Measurements from ENCODE around the gene F12. TPM values are rescaled to one million over a fixed set of nuclear protein-coding genes. Genes with fewer than 3 reads are reported as not detected.
"Not testable (repeated sequence)": the region's sequence is repeated elsewhere in the genome, so short reads cannot be mapped to it uniquely, and the experiment has no call there.

F12 gene
- total RNA-seq, 1 experiment from 2014 or later, result 8.2 TPM

DNA sequence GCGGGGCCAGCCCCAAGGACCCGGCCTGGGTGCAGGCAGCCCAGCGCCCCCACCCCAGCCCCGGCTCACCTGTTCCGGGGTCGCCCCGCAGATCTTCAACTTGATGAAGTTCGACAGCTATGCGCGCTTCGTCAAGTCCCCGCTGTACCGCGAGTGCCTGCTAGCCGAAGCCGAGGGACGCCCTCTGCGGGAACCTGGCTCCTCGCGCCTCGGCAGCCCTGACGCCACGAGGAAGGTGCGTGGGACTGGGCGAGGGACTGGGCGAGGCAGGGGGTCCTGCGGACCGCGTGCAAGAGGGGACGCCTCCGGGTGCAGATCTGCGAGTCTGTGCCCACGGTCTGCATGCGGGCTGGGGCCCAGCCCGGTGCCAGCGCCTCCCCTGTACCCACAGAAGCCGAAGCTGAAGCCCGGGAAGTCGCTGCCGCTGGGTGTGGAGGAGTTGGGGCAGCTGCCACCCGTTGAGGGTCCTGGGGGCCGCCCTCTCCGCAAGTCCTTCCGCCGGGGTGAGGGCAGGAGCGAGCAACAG, 42.0 kb downstream of the F12 start:
- DNase-seq (ENCODE audit: low read depth, low spot score), result no peak
- in situ Hi-C loops (cut with HindIII; ENCODE audit: low pct_unique_long_range_greater_than_20kb, low sequenced_read_pairs), result no loop called here

DNA sequence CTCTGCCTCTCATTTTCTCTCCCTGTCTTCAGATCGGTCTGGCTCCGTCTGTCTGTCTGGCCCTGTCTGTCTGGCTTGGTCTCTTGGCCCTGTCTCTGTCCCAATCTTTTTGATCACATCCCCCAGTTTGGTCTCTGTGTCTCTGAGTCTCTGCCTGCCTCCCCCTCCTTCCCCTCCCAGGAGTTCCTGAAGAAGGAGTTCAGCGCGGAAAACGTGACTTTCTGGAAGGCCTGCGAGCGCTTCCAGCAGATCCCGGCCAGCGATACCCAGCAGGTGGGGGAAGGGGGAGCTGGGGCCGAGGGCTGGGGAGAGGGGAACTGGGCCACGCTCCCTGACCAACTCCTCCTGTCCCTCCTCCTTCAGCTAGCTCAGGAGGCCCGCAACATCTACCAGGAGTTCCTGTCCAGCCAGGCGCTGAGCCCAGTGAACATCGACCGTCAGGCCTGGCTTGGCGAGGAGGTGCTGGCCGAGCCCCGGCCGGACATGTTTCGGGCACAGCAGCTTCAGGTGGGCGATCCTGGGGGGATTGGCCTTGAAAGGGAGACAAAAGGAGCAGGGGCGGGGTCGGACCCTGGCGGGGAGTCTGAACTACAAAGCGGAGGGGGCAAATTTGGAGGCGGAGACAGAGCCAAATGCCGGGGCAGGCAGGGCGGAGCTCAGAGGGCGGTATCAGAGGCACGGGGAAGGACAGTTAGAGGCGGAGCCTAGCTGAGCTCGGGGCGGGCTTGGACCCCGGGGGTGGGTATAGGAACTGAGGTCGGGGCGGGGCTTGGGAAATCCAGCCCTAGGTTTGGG, 42.6 kb downstream of the F12 start:
- no peak for DNase-seq (ENCODE audit: low read depth, low spot score)
- in situ Hi-C loops (cut with HindIII; ENCODE audit: low pct_unique_long_range_greater_than_20kb, low sequenced_read_pairs), result no loop called here

DNA sequence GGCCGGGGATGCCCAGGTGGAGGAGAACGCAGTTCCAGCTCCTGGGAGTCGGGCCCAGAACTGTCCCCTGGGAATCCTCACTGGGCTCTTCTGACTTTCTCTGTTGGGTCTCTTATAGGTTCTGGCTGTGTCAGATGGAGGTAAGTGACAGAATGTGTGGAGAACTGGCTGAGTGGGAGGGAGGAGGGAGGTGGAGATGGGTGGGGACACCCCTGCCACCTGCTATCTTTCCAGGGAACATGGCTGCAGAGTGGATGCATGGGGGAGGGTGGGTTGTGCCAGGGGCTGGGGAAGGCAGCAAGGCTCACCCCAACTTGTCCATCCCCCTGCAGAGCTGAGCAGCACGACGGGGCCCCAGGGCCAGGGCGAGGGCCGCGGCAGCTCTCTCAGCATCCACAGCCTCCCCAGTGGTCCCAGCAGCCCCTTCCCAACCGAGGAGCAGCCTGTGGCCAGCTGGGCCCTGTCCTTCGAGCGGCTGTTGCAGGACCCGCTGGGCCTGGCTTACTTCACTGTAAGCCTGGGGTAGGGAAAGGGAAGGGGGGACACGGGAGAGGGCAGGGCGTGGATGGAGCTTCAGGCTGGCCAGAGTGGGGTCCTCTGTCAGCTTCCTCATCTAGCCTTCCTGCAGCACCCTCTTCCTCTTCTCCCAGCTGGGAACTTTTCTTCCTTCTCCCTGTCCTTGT, 43.4 kb downstream of the F12 start:
- in situ Hi-C loops (cut with HindIII; ENCODE audit: low pct_unique_long_range_greater_than_20kb, low sequenced_read_pairs), result no loop called here

DNA sequence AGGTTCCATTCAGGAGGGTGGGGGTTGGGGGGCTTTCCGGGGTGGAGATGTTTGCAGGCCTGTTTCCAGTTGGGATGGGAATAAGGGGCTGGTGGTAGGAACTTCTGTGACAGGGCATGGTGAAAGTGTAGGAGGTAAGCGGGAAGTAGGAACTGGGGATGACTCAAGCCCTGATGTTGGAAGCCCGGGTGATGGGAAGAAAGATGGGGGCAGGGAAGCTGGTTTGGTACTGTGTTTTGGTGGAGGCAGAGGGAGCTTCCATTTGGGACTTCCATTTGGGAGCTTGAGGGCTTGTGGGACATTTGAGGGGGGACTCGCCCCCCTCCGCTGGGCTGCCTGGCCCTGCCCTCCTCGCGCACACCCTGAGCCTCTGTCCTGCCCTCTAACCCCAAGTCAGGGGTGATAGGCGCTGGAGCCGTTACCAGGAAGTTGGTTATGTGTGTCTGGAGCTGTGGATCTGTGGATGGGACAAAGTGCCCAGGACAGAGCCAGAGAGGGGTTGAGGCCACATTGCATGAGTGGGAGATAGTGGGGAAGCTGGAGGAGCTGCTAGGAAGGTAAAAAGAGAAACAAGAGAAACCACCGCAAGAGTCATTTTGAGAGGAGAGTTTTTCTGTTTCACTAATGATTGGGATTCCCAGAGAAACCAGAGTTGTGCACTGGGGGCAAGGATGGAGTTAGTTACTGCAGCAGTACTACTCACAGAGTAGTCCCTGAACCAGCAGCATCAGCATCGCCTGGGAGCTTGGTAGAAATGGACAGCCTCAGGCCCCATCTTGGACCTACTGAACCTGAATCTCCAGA, 45.0 kb downstream of the F12 start:
- no peak for DNase-seq (ENCODE audit: low read depth, low spot score)
- in situ Hi-C loops (cut with HindIII; ENCODE audit: low pct_unique_long_range_greater_than_20kb, low sequenced_read_pairs), result no loop called here

More for the DNA sequence above, 43.4 kb downstream of the F12 start:
- no peak for DNase-seq (ENCODE audit: low read depth, low spot score)

DNA sequence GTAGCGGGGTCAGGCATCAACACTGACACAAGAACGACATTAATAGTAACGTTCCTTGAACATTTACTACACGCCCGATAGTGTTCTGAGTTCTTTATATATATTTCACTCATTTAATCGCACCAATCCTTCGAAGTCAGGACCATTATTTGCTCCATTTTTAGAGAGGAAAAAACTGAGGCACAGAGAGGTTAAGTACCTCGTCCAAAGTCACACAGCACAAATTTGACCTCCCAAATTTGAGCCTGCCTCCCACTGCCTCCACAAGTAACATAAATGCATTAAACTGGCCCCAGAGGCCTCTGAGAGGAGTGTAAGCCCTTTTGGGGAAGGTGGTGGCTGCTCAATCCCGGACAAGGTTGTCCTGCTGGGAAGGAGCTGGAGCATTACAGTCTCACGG, 45.8 kb downstream of the F12 start:
- no peak for DNase-seq (ENCODE audit: low read depth, low spot score)
- in situ Hi-C loops (cut with HindIII; ENCODE audit: low pct_unique_long_range_greater_than_20kb, low sequenced_read_pairs), result no loop called here

DNA sequence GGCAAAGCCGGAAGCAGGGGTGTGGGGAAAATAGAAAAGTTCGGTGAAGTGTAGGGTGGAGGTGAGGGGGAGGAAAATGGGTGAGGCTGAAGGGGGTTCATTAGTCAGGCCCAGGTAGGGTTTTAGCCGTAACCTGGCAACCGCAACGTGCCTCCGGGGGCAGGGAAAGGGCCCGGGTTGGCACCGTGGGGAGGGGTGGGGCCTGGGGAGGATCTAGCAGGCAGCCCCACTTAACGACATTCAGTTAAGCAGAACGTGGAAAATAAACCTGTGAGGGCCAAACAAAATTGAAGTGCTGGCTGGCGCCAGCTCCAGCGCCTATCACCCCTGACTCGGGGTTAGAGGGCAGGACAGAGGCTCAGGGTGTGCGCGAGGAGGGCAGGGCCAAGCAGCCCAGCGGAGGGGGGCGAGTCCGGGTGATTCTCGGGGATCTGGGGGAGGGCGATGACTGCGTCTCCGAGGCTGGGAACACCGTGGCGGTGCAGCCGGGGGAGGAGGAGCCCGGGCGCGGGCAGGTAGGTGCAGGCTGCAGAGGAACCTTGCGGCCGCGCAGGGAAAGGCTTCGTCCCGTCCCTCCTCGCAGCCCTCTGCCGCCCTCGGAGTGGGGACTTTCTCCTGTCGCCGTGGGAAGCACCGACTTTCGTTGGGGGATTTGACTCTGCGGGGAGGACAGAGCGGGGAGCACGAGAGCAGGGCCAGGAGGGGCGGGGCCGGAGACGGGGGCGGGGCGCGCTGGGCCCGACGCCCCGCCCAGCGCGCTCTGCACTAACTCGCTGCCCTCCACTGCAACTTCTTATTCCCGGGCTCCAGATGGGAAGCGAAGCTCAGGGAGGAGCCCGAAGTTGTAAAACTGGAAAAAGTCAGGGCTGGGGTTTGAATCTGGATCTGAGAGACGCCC, 46.5 kb downstream of the F12 start:
- no peak for DNase-seq (ENCODE audit: low read depth, low spot score)
- in situ Hi-C loops (cut with HindIII; ENCODE audit: low pct_unique_long_range_greater_than_20kb, low sequenced_read_pairs), result no loop called here

DNA sequence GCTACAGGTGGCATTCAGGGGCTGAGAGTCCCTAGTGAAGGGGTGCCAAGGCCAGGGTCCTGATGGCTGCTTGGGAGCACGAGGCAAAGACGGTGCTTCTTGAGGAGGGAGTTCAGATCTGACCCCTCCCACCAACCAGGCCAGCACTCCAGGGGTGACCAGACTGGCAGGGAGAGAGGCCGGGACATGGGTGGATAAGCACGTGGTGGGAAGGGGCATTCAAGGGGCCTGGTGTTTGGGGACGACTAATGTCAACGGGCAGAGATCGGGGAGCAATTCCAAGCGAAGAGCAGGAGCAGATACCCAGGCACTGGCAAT, 47.1 kb downstream of the F12 start:
- in situ Hi-C loops (cut with HindIII; ENCODE audit: low pct_unique_long_range_greater_than_20kb, low sequenced_read_pairs), result no loop called here
- DNase-seq (ENCODE audit: low read depth, low spot score), result no peak

DNA sequence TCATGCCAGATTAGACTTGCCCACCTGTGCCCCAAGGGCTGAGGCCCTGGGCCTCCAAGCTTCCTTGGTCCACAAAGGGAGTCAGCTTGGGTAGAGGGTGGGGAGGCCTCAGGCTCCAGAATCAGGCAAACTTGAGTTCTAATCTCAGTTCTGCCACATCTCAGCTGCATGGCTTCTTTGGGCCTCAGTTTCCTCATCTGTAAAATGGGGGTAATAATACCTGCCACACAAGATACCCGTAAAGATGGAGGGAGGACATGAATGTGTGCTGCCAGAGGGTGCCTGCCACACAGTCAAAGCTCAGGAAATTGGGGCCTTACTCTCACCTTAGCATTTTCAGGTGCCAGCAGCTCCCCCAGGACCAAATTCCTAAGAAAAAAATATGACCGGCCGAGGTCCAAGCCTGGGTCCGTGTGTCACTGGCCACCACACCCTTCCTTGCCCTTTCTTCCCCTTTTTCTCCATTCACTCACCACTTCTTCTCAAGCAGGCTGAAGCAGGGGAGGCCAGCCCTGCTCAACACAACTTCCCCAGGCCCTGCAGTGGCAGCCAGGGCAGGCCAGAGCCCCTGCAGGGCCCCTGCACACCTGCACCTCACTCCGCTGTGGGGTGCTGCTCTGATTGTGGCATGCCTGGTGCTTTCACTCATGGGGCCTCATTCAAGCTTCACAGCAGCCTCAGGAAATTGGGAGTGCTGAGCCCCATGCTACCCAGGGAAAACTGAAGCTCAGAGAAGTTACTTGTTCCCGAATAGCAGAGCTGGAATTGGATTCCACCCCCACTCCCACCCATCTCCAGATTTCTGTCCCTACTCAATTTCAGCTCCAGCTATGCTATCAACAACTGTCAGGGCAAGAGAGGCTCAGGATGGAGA, 47.7 kb downstream of the F12 start:
- no peak for DNase-seq (ENCODE audit: low read depth, low spot score)
- in situ Hi-C loops (cut with HindIII; ENCODE audit: low pct_unique_long_range_greater_than_20kb, low sequenced_read_pairs), result no loop called here

DNA sequence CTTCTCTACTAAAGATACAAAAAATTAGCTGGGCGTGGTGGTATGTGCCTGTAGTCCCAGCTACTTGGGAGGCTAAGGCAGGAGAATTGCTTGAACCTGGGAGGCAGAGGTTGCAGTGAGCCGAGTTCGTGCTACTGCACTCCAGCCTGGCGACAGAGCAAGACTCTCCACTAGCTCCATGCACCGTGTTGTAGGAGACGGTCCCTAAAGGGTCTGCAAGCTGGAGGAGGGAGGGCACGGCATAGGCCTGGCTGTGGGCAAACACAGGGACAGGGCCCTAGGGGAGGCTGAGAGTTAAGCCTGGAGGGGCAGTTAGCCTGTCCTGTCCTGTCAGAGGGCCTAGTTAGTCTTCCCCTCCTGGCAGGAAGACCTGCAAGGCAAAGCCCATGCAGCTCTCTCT, 48.6 kb downstream of the F12 start:
- DNase-seq (ENCODE audit: low read depth, low spot score); in situ Hi-C loops (cut with HindIII; ENCODE audit: low pct_unique_long_range_greater_than_20kb, low sequenced_read_pairs): not testable (repeated sequence)

DNA sequence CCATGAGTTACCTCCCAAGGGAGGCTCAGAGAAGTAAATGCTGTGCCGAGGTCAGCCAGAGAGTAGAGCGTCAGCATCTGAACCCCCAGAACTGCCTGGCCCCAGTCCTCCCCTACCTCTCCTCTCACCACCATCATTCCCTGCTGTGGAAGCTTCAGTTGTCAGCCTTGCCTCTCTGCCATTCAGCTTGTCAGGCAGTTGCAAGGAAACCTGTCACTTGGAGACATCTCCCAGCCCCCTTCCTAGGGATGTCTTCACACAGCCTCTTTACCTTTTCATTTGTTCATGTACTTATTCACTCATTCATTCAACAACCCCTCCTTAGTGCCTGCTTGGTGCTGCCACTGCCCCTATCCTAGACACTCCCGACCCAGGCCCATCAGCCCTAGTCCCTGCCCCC, 49.5 kb downstream of the F12 start:
- no peak for DNase-seq (ENCODE audit: low read depth, low spot score)
- in situ Hi-C loops (cut with HindIII; ENCODE audit: low pct_unique_long_range_greater_than_20kb, low sequenced_read_pairs), result no loop called here

DNA sequence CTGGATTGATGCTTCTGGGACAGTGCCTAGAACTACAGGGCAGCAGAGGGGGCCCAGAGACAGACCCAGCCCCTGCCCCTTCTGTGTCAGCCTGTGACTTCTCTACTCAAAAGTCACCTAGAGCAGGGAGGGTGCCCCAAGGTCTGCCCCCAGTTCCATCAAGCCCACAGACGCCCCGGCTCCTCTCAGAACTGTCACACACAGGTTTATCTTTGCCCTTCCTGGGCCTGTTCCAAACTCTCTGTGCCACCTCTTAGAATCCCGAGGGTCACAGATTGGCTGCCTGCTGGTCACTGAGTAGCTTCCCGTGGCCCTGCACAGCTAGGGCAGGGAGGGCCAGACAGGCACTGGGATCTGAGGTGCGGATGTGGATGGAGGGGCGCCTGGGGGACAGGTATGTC, 49.9 kb downstream of the F12 start:
- in situ Hi-C loops (cut with HindIII; ENCODE audit: low pct_unique_long_range_greater_than_20kb, low sequenced_read_pairs), result no loop called here
- DNase-seq (ENCODE audit: low read depth, low spot score), result no peak

DNA sequence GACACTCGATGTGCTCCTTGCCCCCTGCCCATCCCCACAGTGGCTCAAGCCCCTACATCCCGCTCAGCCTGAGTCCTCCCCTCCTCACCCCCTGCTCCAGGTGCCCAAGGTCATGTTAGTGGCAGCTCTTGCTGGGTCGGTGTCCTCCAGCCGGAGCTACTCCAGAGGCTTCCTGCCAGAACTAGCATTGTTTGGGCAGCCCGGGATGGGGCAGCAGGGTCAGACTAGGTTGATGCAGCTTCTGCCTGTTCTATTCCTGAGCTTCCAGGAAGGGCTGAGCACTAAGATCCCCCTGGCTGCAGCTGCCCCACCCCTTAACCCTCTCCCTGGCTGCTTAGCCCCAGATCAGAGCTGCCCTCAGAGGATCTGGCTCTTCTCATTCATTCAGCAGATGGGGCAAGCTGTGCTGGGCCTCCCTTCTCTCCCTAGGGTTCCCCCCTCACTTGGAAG, 51.0 kb downstream of the F12 start:
- DNase-seq (ENCODE audit: low read depth, low spot score), result no peak
- in situ Hi-C loops (cut with HindIII; ENCODE audit: low pct_unique_long_range_greater_than_20kb, low sequenced_read_pairs), result no loop called here

DNA sequence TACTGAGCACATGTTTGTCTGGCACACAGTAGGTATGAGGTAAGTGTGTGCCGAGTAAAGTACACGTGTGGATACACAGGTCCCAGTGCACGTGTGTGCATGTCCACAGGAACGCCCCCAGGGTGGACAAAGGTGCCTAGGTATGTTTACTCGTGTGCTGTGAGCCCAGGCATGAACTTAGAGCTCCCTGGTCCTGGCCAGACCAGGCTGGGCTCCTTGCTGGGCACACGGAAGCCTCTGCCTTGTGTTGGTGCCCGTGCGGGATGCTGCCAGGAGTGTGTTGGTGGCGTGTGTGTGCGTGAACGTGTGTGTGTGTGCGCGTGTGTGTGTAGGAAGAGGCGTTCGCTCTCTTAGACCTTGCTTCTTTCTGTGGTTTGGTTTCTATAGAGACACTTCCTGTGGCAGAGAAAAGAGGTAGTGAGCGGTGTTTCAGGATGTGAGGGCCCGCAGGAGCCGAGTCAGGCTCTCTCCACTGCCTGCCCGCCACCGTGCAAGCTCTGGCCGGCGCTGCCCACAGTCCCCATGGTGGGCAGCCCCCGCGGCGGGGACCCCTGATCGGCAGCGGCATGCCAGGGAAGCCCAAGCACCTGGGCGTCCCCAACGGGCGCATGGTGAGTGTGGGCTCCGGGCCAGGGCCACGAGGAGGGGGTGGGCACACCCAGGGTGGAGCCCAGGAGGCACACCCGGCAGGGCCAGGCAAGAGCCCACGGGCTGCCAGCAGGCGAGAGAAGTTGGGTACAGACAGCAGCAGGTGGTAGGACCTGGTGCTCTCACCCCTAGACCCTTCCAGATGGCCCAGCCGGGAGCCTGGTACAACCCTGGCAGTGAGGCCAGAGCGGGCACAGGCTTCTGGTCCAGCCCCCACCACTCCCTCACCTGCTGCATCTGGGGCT, 51.7 kb downstream of the F12 start, which contains the start of gene RGS14:
TSS of gene RGS14 (plus strand) at position 466 of the 893 bp plus-strand sequence. CDS start at position 567, 101 bp downstream.
- in situ Hi-C loops (cut with HindIII; ENCODE audit: low pct_unique_long_range_greater_than_20kb, low sequenced_read_pairs), result no loop called here

DNA sequence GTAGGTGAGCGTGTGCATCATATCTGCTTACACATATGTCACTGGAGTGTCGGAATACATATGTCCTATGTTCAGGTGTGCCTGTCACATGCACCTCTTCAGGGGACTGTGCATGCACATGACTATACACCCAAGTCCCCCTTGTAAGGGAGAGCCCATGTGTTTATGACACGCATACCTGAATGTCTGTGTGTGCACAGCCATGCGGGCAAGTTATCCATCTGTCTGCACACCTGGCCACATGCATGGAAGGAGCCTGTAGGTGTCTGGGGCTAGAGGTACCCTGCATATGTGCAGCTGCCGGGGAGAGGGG, 52.3 kb downstream of the F12 start:
- no peak for DNase-seq (ENCODE audit: low read depth, low spot score)
- in situ Hi-C loops (cut with HindIII; ENCODE audit: low pct_unique_long_range_greater_than_20kb, low sequenced_read_pairs), result no loop called here

More for the DNA sequence above, 51.7 kb downstream of the F12 start, which contains the start of gene RGS14:
- DNase-seq (ENCODE audit: low read depth, low spot score), result no peak

DNA sequence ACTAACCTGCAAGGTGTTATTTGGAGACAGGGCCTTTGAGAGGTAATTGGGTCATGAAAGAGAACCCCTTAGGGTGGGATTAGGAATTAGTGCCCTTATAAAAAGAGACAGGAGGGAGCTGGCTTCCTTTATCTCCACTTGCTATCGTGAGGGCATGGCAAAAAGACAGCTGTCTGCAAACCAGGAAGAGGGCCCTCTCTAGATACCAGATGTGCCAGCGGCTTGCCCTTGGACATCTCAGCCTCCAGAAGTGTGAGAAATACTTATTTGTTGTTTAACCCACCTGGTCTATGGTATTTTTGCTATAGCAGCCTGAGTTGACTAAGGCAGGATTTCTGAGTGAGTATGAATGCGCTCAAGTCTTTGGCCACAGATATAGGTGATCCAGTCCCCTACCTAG, 52.6 kb downstream of the F12 start:
- in situ Hi-C loops (cut with HindIII; ENCODE audit: low pct_unique_long_range_greater_than_20kb, low sequenced_read_pairs), result no loop called here
- no peak for DNase-seq (ENCODE audit: low read depth, low spot score)

DNA sequence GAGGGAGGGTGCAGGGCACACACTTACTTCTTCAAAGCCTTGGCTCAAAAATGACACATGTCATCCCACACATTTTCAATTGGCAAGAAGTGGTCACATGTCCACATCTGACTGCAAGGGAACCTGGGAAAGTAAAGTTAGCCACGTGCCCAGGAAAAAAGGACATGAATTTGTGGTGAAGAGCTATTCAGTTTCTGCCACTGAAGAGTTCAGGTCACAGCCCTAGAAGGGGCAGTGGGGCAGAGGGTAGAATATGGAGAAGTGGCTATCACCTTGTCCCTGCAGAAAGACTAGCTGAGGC, 53.5 kb downstream of the F12 start:
- DNase-seq (ENCODE audit: low read depth, low spot score), result no peak
- in situ Hi-C loops (cut with HindIII; ENCODE audit: low pct_unique_long_range_greater_than_20kb, low sequenced_read_pairs), result no loop called here

Measured in SK-MEL-5 (cell line).